Large intestine (tissue), 3 donors: Measurements from ENCODE around the gene CFAP410. TPM values are rescaled to one million over a fixed set of nuclear protein-coding genes. Genes with fewer than 3 reads are reported as not detected.

Experiments used
- DNase-seq, 2 donors: peaks; one replicate each; pipeline versions ENCODE4 v3.0.0 to v3.0.0-alpha.2; 2013
- H3K27ac ChIP-seq: one replicate; pipeline ENCODE4 v1.5.1; 2013; ENCODE audit warnings: low read length
- H3K27me3 ChIP-seq: 2 replicates; pipeline ENCODE4 v1.6.1; 2013; ENCODE audit warnings: low read length; ENCODE audit not compliant: control insufficient read depth, insufficient read depth
- H3K36me3 ChIP-seq: 2 replicates; pipeline ENCODE4 v1.6.1; 2013; ENCODE audit warnings: low read length; ENCODE audit not compliant: control insufficient read depth, insufficient read depth
- H3K4me1 ChIP-seq: one replicate; pipeline ENCODE4 v1.6.1; 2013; ENCODE audit warnings: low read length; ENCODE audit not compliant: control insufficient read depth, insufficient read depth
- H3K4me3 ChIP-seq: one replicate; pipeline ENCODE4 v1.5.1; 2013; ENCODE audit warnings: low read length
- H3K9me3 ChIP-seq: one replicate; pipeline ENCODE4 v1.6.1; 2013; ENCODE audit warnings: mild to moderate bottlenecking, low read depth, low read length, moderate library complexity; ENCODE audit not compliant: control insufficient read depth
- WGBS: methylation state at CpG from one replicate; pipeline ENCODE4 v1.1.5; 2013; ENCODE audit warnings: low lambda C conversion rate; ENCODE audit not compliant: insufficient coverage; 5-methylcytosine and 5-hydroxymethylcytosine counted together
- polyA plus RNA-seq: library from polyadenylated mRNA; unstranded; fragments of 120-200 nt; gene quantifications from one replicate; pipeline ENCODE4 v1.2.1, GENCODE V29; 2013

The CFAP410 gene
- polyA plus RNA-seq, 1 donor = 33.0 TPM

DNA sequence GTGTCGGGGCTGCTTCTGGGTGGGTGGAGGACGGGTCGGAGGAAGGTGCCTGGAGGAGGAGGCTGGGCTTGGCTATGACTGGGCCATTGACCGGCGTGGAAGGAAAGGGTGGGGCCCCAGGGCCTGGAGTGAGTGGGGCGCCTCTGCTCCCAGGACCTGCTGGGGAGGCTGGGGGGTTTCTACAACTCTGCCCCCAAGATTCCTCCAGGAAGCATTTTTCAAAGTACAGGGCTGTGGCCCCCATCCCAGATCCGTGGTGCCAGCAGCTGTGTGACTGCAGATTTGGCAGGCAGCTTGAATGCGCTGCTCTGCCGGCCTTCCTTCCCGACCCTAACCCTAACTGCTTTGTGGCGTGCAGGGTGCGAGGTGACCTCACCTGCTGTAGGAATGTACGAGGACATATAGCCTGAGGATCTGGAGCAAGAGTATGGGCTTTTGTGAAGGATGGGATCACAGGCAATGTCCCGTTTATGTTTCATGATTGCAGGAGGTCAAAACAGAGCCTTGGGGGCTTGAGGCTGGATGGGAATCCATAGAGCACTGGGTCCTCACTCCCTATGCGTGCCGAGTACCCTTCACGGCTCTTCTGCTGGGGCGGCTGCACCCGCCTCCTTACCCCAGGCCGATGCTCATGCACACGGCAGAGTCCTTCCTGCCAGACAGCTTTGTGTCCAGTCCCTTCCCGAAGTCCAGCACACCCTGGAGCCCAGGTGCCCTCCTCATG is 38.9 kb upstream of the CFAP410 start:
- H3K4me3 ChIP-seq = no peak overlapping the region
- H3K27me3 ChIP-seq = no peaks in the 10 kb centered on the region
- no peaks in the 10 kb centered on the region for H3K9me3 ChIP-seq
- no peak overlapping the region for H3K27ac ChIP-seq
- H3K4me1 ChIP-seq = no peaks in the 10 kb centered on the region
- no peaks in the 10 kb centered on the region for H3K36me3 ChIP-seq
- no peak for DNase-seq
- WGBS = 92% methylated on average over 5 of the region's 22 CpGs

- H3K4me1 ChIP-seq = no peaks in the 10 kb centered on the region
- no CpG with 5 or more reads among the region's 24 CpGs for WGBS
- H3K4me3 ChIP-seq = no peak overlapping the region
- no peaks in the 10 kb centered on the region for H3K27me3 ChIP-seq
- no peaks in the 10 kb centered on the region for H3K9me3 ChIP-seq
- DNase-seq = no peak
- H3K27ac ChIP-seq = no peak overlapping the region
- no peaks in the 10 kb centered on the region for H3K36me3 ChIP-seq
Observed at GRCh38 chr21:44377201-44377921, 38.2 kb upstream of the CFAP410 start.

- Histone ChIP-seq H3K9me3 (no peaks in the 10 kb centered on the region), H3K4me1 (no peaks in the 10 kb centered on the region), H3K27me3 (no peaks in the 10 kb centered on the region), H3K4me3 (no peak overlapping the region), H3K36me3 (no peaks in the 10 kb centered on the region), H3K27ac (no peak overlapping the region)
- DNase-seq = no peak
- whole genome bisulfite sequencing = 90% methylated on average over 3 of the region's 9 CpGs
Observed at GRCh38 chr21:44376606-44377005, 37.4 kb upstream of the CFAP410 start.

- H3K27ac ChIP-seq = no peak overlapping the region
- H3K4me3 ChIP-seq = no peak overlapping the region
- H3K27me3 ChIP-seq = no peaks in the 10 kb centered on the region
- no peaks in the 10 kb centered on the region for H3K36me3 ChIP-seq
- no peaks in the 10 kb centered on the region for H3K4me1 ChIP-seq
- H3K9me3 ChIP-seq = peaks cover under 1% of the 10 kb centered on the region
- DNase-seq = no peak
- WGBS = no CpG with 5 or more reads among the region's 19 CpGs
Observed at GRCh38 chr21:44375761-44376241, 36.6 kb upstream of the CFAP410 start.

GRCh38 chr21:44375281-44375651 is 36.1 kb upstream of the CFAP410 start:
- H3K4me3 ChIP-seq = no peak overlapping the region
- H3K4me1 ChIP-seq = no peaks in the 10 kb centered on the region
- H3K27ac ChIP-seq = no peak overlapping the region
- H3K9me3 ChIP-seq = peaks cover 3% of the 10 kb centered on the region
- no peaks in the 10 kb centered on the region for H3K36me3 ChIP-seq
- DNase-seq = no peak
- no CpG with 5 or more reads among the region's 10 CpGs for WGBS
- peaks cover 5% of the 10 kb centered on the region for H3K27me3 ChIP-seq

DNA sequence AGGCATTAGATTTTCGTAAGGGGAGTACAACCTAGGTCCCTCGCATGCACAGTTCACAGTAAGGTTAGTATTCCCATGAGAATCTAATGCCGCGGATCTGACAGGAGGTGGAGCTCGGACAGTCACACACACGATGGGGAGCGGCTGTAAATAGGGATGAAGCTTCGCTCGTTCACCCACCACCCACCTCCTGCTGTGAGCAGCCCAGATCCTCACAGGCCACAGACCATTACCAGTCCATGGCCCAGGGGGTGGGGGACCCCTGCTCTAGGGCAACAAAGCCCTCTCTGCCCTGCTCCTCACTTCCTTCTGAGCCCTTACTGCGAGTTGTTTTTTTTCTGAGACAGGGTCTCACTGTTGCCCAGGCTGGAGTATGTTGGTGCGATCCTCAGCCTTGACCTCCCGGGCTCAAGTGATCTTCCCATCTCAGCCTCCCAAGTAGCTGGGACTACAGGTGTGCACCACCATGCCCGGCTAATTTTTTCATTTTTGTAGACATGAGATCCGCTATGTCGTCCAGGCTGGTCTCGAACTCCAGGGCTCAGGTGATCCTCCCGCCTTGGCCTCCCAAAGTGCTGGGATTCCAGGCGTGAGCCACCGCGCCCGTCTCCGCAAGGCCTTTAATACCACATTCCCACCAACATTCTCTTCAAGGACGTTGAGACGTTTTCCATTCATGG is 35.6 kb upstream of the CFAP410 start:
- no peaks in the 10 kb centered on the region for H3K36me3 ChIP-seq
- no peak overlapping the region for H3K27ac ChIP-seq
- H3K27me3 ChIP-seq = peaks cover 10% of the 10 kb centered on the region
- peaks cover 3% of the 10 kb centered on the region for H3K9me3 ChIP-seq
- DNase-seq = no peak
- WGBS = 80% methylated on average over 1 of the region's 24 CpGs
- H3K4me1 ChIP-seq = no peaks in the 10 kb centered on the region
- H3K4me3 ChIP-seq = no peak overlapping the region

DNA sequence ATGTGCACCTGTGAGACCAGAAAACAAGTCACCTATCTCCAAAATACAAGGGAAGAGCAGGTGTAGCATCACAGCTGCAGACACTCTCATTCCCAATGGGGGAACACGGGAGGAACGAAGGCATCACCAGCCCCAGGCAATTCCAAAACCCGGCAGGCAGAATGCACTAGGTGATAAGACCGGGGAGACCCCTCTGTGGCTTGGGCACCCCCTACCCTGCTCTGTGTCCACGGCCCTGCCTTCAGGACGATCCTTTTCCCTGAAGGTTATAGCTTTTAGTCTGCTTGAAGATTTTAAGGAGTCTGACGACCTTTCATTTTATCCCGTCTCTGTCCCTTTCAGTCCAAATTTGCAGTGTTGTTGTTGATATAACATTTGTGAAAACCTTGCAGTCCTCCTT is 33.4 kb upstream of the CFAP410 start:
- no CpG with 5 or more reads among the region's 8 CpGs for WGBS
- H3K4me3 ChIP-seq = no peak overlapping the region
- H3K36me3 ChIP-seq = no peaks in the 10 kb centered on the region
- no peak overlapping the region for H3K27ac ChIP-seq
- H3K27me3 ChIP-seq = peaks cover 17% of the 10 kb centered on the region
- DNase-seq = no peak
- peaks cover 3% of the 10 kb centered on the region for H3K9me3 ChIP-seq
- no peaks in the 10 kb centered on the region for H3K4me1 ChIP-seq

DNA sequence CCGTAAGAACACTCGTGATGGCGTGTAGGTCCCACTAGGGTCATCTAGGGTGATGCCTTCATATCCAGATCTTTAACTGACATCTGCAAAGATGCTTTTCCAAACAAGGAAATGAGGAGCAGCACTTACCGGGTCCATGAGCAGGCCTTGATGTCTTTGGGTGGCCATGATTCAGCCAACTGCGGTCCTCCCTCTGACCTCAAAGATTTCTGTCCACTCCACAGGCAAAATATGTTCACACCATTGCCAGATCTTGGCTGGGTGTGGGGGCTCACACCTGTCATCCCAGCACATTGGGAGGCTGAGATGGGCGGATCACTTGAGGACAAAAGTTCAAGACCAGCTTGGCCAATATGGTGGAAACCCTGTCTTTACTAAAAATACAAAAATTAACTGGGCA is 32.4 kb upstream of the CFAP410 start:
- Histone ChIP-seq H3K27me3 (peaks cover 17% of the 10 kb centered on the region), H3K27ac (no peak overlapping the region), H3K4me3 (no peak overlapping the region), H3K9me3 (peaks cover 3% of the 10 kb centered on the region), H3K4me1 (no peaks in the 10 kb centered on the region), H3K36me3 (no peaks in the 10 kb centered on the region)
- DNase-seq = no peak
- no CpG with 5 or more reads among the region's 6 CpGs for WGBS

- H3K27ac ChIP-seq = no peak overlapping the region
- WGBS = 40% methylated on average over 2 of the region's 37 CpGs
- H3K4me1 ChIP-seq = no peaks in the 10 kb centered on the region
- H3K4me3 ChIP-seq = no peak overlapping the region
- peaks cover 17% of the 10 kb centered on the region for H3K27me3 ChIP-seq
- DNase-seq = no peak
- no peaks in the 10 kb centered on the region for H3K36me3 ChIP-seq
- peaks cover 3% of the 10 kb centered on the region for H3K9me3 ChIP-seq
Observed at GRCh38 chr21:44370786-44371410, 31.7 kb upstream of the CFAP410 start.

DNA sequence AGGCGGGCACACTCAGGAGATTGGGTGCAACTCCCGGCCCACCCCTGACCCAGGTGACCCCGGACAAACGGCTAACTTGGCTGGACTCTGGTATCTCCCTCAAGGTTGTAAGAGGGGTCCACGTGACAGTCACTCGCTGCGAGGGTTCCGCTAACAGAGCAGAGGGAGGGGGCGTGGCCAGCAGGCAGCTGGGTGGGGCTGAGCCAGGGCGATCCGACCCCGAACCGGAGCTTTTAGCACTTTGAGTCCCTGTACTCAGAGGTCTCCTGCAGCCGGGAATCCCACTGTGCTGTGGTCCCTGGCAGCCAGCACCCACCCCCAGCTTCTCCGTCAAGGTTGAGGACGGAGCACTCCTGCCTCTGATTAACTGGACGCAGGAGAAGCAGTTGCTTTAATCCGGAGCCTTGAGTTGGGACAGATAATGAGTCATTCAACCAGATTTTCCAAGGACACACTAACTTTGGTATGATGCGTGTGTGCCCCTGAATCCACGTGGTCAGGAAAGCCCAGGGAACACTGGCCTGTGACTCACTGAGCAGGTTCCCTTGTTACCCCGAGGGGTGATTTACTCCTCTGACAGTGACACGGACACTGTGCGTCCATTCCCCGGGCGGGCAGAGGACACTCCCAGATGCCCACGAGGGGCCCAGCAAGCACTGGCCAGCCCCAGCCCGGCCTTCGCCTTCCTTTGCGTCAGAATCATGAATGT is 31.0 kb upstream of the CFAP410 start:
- H3K4me3 ChIP-seq = peak overlapping the region; percentile 4

More for the DNA sequence above, 31.0 kb upstream of the CFAP410 start:
- peaks cover 3% of the 10 kb centered on the region for H3K9me3 ChIP-seq
- H3K36me3 ChIP-seq = no peaks in the 10 kb centered on the region
- no peak overlapping the region for H3K27ac ChIP-seq
- WGBS = no CpG with 5 or more reads among the region's 29 CpGs
- DNase-seq = peak; percentile 43 to 76
- no peaks in the 10 kb centered on the region for H3K4me1 ChIP-seq
- H3K27me3 ChIP-seq = peaks cover 17% of the 10 kb centered on the region
